Panc1 (cell line): ENCODE measurements around the gene MCM3AP. TPM values are rescaled to one million over a fixed set of nuclear protein-coding genes. Genes with fewer than 3 reads are reported as not detected.

Experiments used
- ATAC-seq: fragments of 200-7000 bp; cut with Tn5 transposase; 2 replicates; pipeline ENCODE4 v1.9.1; 2020; ENCODE audit warnings: mild to moderate bottlenecking, moderate library complexity
- BruUV-seq: library from RNA; stranded (reverse); fragments of 400-500 nt; replicated peaks from 2 replicates; lab custom pipeline; 2021; lab: Mats Ljungman, UMichigan
- CTCF ChIA-PET: fragments of 300-600 bp; sonication (Branson Sonifier 250); formaldehyde crosslinking; loops from one replicate; lab custom pipeline; 2022; ENCODE audit warnings: antibody characterized with exemption; lab: Charles Lee
- POLR2A ChIA-PET: fragments of 300-600 bp; sonication (Branson Sonifier 250); formaldehyde crosslinking; loops from one replicate; lab custom pipeline; 2022; ENCODE audit warnings: antibody characterized with exemption; lab: Charles Lee
- DNase-seq: peaks from one replicate; pipeline ENCODE4 v3.0.0-alpha.2; 2010; ENCODE audit warnings: low read depth, low spot score
- H3K27ac ChIP-seq: 2 replicates; pipeline ENCODE4 v1.5.1; 2011; ENCODE audit warnings: mild to moderate bottlenecking, low read length, inconsistent platforms
- H3K27me3 ChIP-seq: fragments of 200-500 bp; sonication (Bioruptor generic); 2 replicates; pipeline ENCODE4 v1.6.0; 2014; ENCODE audit warnings: low read length, inconsistent platforms; ENCODE audit not compliant: control insufficient read depth, insufficient read depth
- H3K36me3 ChIP-seq: fragments of 200-500 bp; sonication (Bioruptor generic); 2 replicates; pipeline ENCODE4 v1.5.1; 2014; ENCODE audit warnings: inconsistent platforms, mild to moderate bottlenecking, low read length, moderate library complexity; ENCODE audit not compliant: control insufficient read depth, insufficient read depth
- H3K4me1 ChIP-seq: 2 replicates; pipeline ENCODE4 v1.5.1; 2011; ENCODE audit warnings: inconsistent platforms, mild to moderate bottlenecking, low read length, moderate library complexity; ENCODE audit not compliant: control insufficient read depth, insufficient read depth
- H3K4me3 ChIP-seq, 2 experiments: 2 replicates each; pipeline ENCODE4 v1.5.1; 2011 to 2012; ENCODE audit warnings: low read depth in 2 of 2, low read length in 2 of 2, mild to moderate bottlenecking in 2 of 2, inconsistent platforms in 1 of 2, moderate library complexity in 1 of 2
- H3K9me3 ChIP-seq: fragments of 200-500 bp; sonication (Bioruptor generic); 2 replicates; pipeline ENCODE4 v1.5.1; 2014; ENCODE audit warnings: low read depth, mild to moderate bottlenecking, inconsistent platforms, low read length, moderate library complexity; ENCODE audit not compliant: control insufficient read depth, insufficient read depth
- CTCF ChIP-seq: fragments of 450-650 bp; IDR thresholded peaks from 2 replicates; pipeline ENCODE4 v1.5.1; 2017; ENCODE audit warnings: mild to moderate bottlenecking
- POLR2AphosphoS5 ChIP-seq: IDR thresholded peaks from 2 replicates; pipeline ENCODE4 v1.6.1; 2012; ENCODE audit warnings: mild to moderate bottlenecking, low read depth, low read length, moderate library complexity
- REST ChIP-seq, 2 experiments: IDR thresholded peaks; 2 replicates each; pipeline ENCODE4 v1.6.1; 2011 to 2012; ENCODE audit warnings: low read depth in 2 of 2, control low read depth in 1 of 2, low read length in 1 of 2, mild to moderate bottlenecking in 1 of 2, moderate library complexity in 1 of 2; ENCODE audit not compliant: insufficient read depth in 1 of 2
- SIN3A ChIP-seq: IDR thresholded peaks from 2 replicates; pipeline ENCODE4 v1.6.1; 2012; ENCODE audit warnings: low read depth, mild to moderate bottlenecking, low read length, moderate library complexity, borderline replicate concordance; ENCODE audit not compliant: insufficient read depth
- TCF7L2 ChIP-seq: IDR thresholded peaks from 2 replicates; pipeline ENCODE4 v1.6.1; 2011; ENCODE audit warnings: mild to moderate bottlenecking, low read depth, low read length, inconsistent platforms
- in situ Hi-C: cut with HindIII; loops from 2 replicates; pipeline ENCODE4 v1.10.0; 2016; ENCODE audit warnings: low sequenced_read_pairs, low pct_unique_long_range_greater_than_20kb
- intact Hi-C: fragments of 100-400 bp; cut with micrococcal nuclease; formaldehyde crosslinking; loops from one replicate; pipeline ENCODE4 v1.10.0; 2022; ENCODE audit not compliant: unreplicated experiment
- total RNA-seq: library from RNA; stranded (reverse); gene quantifications from one replicate; pipeline ENCODE4 v1.2.1, GENCODE V29; 2021; ENCODE audit not compliant: unreplicated experiment

Gene MCM3AP
- total RNA-seq, 1 experiment from 2014 or later, result 95.0 TPM

GRCh38 chr21:46295996-46296752 lies 10.8 kb upstream of the MCM3AP start:
- Histone ChIP-seq H3K36me3 (no peaks in the 10 kb centered on the region), H3K4me1 (peaks cover 5% of the 10 kb centered on the region), H3K27ac (no peak overlapping the region), H3K9me3 (no peaks in the 10 kb centered on the region; the same call in 1 of the 2 replicates), H3K4me3 (no peak overlapping the region), H3K27me3 (no peaks in the 10 kb centered on the region)
- ChIA-PET POLR2A (no interaction called here), CTCF (interaction anchor here (0.6 kb wide), 1 partner anchor 37 kb away, joined by 3 read pairs; no protein-coding TSS in a partner anchor)
- in situ Hi-C loops, result no loop called here
- TF ChIP-seq TCF7L2 (no peak), REST (IDR thresholded peaks at IDR 0.05; ENCODE audit: insufficient read depth in 1 of 2, low read depth in 2 of 2, low read length in 1 of 2) (no peak), SIN3A (no peak)
- DNase-seq (no peak), ATAC-seq (peak; percentile 56; the same call in 1 of the 2 replicates)
- intact Hi-C loops, result no loop called here
- no TSS peak for BruUV-seq

- Histone ChIP-seq H3K4me3 (no peak overlapping the region), H3K27ac (0 out of 2 replicates have a peak overlapping the region, but pooled peaks have one; percentile 29), H3K9me3 (no peaks in the 10 kb centered on the region; the same call in 1 of the 2 replicates), H3K27me3 (no peaks in the 10 kb centered on the region), H3K36me3 (no peaks in the 10 kb centered on the region), H3K4me1 (peaks cover 5% of the 10 kb centered on the region)
- in situ Hi-C loops, result no loop called here
- no peak for TF ChIP-seq CTCF
- no peak for TF ChIP-seq REST (IDR thresholded peaks at IDR 0.05; ENCODE audit: insufficient read depth in 1 of 2, low read depth in 2 of 2, low read length in 1 of 2)
- TF ChIP-seq POLR2AphosphoS5, result no peak
- TF ChIP-seq SIN3A, result no peak
- TF ChIP-seq TCF7L2, result no peak
- intact Hi-C loops, result no loop called here
- no peak for DNase-seq
- peak; percentile 60 for ATAC-seq
- BruUV-seq, result no TSS peak
- ChIA-PET CTCF (no interaction called here), POLR2A (no interaction called here)
These were observed 9.9 kb upstream of the MCM3AP start for GRCh38 chr21:46295177-46295770.
